ENCODE measurements around the gene DYNC2LI1. TPM values are rescaled to one million over a fixed set of nuclear protein-coding genes. Genes with fewer than 3 reads are reported as not detected.

The DYNC2LI1 gene
- polyA plus RNA-seq, 1 donor (not counting 4 experiments of a cell fraction or from before 2014, with no cell fraction given): 29.9 TPM

DNA sequence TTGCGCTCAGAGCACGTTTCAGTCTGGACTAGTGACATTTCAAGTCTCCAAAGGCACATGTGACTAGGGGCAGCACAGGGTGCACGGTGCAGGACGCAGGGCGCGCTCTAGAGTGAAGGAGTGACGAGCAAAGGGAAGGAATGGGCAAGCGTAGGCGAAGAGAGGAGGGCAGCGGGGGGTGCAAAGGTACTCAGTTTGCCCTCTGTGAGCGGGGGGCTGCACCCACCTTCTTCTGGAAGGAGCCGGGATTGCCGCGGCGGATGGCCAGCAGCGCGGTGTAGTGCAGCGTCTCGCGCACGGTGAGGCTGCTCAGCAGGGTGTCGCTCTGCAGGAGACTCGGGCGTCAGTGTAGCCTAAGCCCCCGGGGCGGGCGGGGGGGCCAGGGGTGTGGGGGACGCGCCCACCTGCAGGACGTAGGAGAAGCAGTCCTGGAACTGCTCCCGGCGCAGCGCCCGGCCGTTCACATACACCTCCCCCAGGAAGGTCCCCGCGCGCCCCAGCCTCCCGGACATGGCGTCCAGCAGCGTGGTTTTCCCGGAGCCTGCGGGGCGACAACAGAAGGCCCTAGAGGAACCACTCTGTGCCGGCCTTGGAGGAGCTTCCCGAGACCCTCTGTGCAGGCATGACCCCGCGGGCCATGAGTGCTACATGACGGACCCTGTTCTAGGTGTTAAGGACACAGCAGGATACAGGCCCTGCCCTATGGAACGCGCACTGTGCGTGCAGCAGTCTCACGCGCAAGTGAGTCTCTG is 57.9 kb downstream of the DYNC2LI1 start:
- Histone ChIP-seq H2AFZ (ENCODE audit: control insufficient read depth, low read length) (peak overlapping the region; percentile 14), H3K9ac (ENCODE audit: control insufficient read depth, extremely low read depth, insufficient read depth, low read length) (no peak overlapping the region), H3K36me3 (ENCODE audit: control insufficient read depth in 2 of 2, extremely low read depth in 1 of 2, insufficient read depth in 2 of 2, low read length in 2 of 2) (no peaks in the 10 kb centered on the region), H3K4me3 (ENCODE audit: control insufficient read depth in 2 of 3, extremely low read depth in 1 of 3, insufficient read depth in 2 of 3, low read depth in 1 of 3, low read length in 3 of 3) (no peak overlapping the region), H4K20me1 (ENCODE audit: control insufficient read depth, extremely low read depth, insufficient read depth, low read length) (no peaks in the 10 kb centered on the region), H3K4me2 (ENCODE audit: control insufficient read depth, extremely low read depth, insufficient read depth, low read depth, low read length) (peak overlapping the region; percentile 64), H3K27me3 (ENCODE audit: control insufficient read depth, extremely low read depth, insufficient read depth, low read length) (peaks cover 25% of the 10 kb centered on the region), H3K9me1 (ENCODE audit: control insufficient read depth, extremely low read depth, insufficient read depth, low read length) (no peaks in the 10 kb centered on the region), H3K9me3 (ENCODE audit: control insufficient read depth, low read depth, low read length) (no peaks in the 10 kb centered on the region), H3K27ac (ENCODE audit: control insufficient read depth, insufficient read depth, low read length) (no peak overlapping the region), H3K4me1 (ENCODE audit: control insufficient read depth, extremely low read depth, insufficient read depth, low read length) (no peaks in the 10 kb centered on the region), H3K79me2 (ENCODE audit: control insufficient read depth, insufficient read depth, low read length) (no peaks in the 10 kb centered on the region)
- TF ChIP-seq, protein P1, sequence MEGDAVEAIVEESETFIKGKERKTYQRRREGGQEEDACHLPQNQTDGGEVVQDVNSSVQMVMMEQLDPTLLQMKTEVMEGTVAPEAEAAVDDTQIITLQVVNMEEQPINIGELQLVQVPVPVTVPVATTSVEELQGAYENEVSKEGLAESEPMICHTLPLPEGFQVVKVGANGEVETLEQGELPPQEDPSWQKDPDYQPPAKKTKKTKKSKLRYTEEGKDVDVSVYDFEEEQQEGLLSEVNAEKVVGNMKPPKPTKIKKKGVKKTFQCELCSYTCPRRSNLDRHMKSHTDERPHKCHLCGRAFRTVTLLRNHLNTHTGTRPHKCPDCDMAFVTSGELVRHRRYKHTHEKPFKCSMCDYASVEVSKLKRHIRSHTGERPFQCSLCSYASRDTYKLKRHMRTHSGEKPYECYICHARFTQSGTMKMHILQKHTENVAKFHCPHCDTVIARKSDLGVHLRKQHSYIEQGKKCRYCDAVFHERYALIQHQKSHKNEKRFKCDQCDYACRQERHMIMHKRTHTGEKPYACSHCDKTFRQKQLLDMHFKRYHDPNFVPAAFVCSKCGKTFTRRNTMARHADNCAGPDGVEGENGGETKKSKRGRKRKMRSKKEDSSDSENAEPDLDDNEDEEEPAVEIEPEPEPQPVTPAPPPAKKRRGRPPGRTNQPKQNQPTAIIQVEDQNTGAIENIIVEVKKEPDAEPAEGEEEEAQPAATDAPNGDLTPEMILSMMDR (optimal IDR thresholded peaks at IDR 0.05 in 1 of 3, IDR thresholded peaks at IDR 0.05 in 1 of 3, conservative IDR thresholded peaks at IDR 0.05 in 1 of 3; ENCODE audit: extremely low read depth in 1 of 3, insufficient read depth in 2 of 3, low read length in 3 of 3): no peak
- TF ChIP-seq EZH2 (IDR thresholded peaks at IDR 0.05; ENCODE audit: low read length): peak; percentile 51
- dilution Hi-C loops (cut with MboI; ENCODE audit: extremely low pct_ligation_motif_present, low sequenced_read_pairs): no loop called here
- no peak for DNase-seq (ENCODE audit: low read depth, low spot score)
- no peak for FAIRE-seq

DNA sequence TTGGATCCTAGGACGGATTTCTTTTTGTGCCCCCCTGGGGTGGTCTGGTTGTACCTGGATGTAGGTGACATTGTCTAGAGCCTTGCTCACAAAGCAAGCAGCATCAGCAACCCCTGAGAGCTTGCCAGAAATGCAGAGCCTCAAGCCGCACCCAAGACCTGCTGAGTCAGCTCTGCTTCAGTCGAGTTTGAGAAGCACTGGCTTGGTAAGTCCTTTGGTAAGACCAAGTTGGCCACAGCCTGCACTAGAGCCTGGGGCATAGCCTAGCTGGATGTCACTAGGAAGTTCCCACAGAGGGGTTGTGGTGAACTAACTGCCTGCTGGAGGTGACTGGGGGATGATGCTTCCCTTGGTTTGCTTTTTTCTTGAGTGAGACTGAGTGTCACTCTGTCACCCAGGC is 58.6 kb downstream of the DYNC2LI1 start:
- dilution Hi-C loops (cut with MboI; ENCODE audit: extremely low pct_ligation_motif_present, low sequenced_read_pairs): no loop called here
- H3K27ac ChIP-seq (ENCODE audit: control insufficient read depth, insufficient read depth, low read length): no peak overlapping the region
- TF ChIP-seq EZH2 (IDR thresholded peaks at IDR 0.05; ENCODE audit: low read length): no peak
- TF ChIP-seq, protein P1 (optimal IDR thresholded peaks at IDR 0.05 in 1 of 3, IDR thresholded peaks at IDR 0.05 in 1 of 3, conservative IDR thresholded peaks at IDR 0.05 in 1 of 3; ENCODE audit: extremely low read depth in 1 of 3, insufficient read depth in 2 of 3, low read length in 3 of 3): no peak
- no peaks in the 10 kb centered on the region for H3K9me1 ChIP-seq (ENCODE audit: control insufficient read depth, extremely low read depth, insufficient read depth, low read length)
- H3K79me2 ChIP-seq (ENCODE audit: control insufficient read depth, insufficient read depth, low read length): no peaks in the 10 kb centered on the region
- H3K4me1 ChIP-seq (ENCODE audit: control insufficient read depth, extremely low read depth, insufficient read depth, low read length): no peaks in the 10 kb centered on the region
- H4K20me1 ChIP-seq (ENCODE audit: control insufficient read depth, extremely low read depth, insufficient read depth, low read length): no peaks in the 10 kb centered on the region
- no peak for DNase-seq (ENCODE audit: low read depth, low spot score)
- no peak for FAIRE-seq
- H3K9ac ChIP-seq (ENCODE audit: control insufficient read depth, extremely low read depth, insufficient read depth, low read length): no peak overlapping the region
- no peaks in the 10 kb centered on the region for H3K9me3 ChIP-seq (ENCODE audit: control insufficient read depth, low read depth, low read length)
- no peak overlapping the region for H3K4me2 ChIP-seq (ENCODE audit: control insufficient read depth, extremely low read depth, insufficient read depth, low read depth, low read length)
- H2AFZ ChIP-seq (ENCODE audit: control insufficient read depth, low read length): no peak overlapping the region
- H3K36me3 ChIP-seq (ENCODE audit: control insufficient read depth in 2 of 2, extremely low read depth in 1 of 2, insufficient read depth in 2 of 2, low read length in 2 of 2): no peaks in the 10 kb centered on the region
- H3K4me3 ChIP-seq (ENCODE audit: control insufficient read depth in 2 of 3, extremely low read depth in 1 of 3, insufficient read depth in 2 of 3, low read depth in 1 of 3, low read length in 3 of 3): no peak overlapping the region
- peaks cover 25% of the 10 kb centered on the region for H3K27me3 ChIP-seq (ENCODE audit: control insufficient read depth, extremely low read depth, insufficient read depth, low read length)
